ENCODE measurements around the gene PRDM16. TPM values are rescaled to one million over a fixed set of nuclear protein-coding genes. Genes with fewer than 3 reads are reported as not detected.

PRDM16 gene
- polyA plus RNA-seq, 1 of the 3 experiments (the other 2 are of a cell fraction) = not detected

DNA sequence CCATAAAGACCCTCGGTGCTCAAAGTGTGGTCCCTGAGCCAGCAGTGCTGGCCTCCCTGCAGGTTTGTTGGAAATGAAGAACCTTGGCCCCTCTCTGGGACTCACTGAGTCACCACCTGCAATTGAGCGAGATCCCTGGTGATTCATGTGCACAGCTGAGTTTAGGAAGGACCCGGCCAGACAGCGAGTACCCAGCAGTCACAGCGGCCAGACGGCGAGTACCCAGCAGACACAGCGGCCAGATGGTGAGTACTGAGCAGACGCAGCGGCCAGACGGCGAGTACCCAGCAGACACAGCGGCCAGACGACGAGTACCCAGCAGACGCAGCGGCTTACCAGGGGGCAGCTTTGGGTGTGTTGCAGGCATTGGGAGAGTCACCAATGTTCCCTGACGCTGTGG is 123.8 kb downstream of the PRDM16 start:
- CTCF ChIA-PET = no interaction called here
- no peaks in the 10 kb centered on the region for H3K9me2 ChIP-seq
- DNase-seq = no peak
- H3K4me3 ChIP-seq (ENCODE audit: low read depth in 2 of 2, low read length in 1 of 2) = no peak overlapping the region
- WGBS (ENCODE audit: low lambda C conversion rate) = 31% methylated on average over 2 of the region's 18 CpGs
- H3K4me2 ChIP-seq = no peak overlapping the region
- H3K4me1 ChIP-seq (ENCODE audit: control insufficient read depth in 1 of 2, insufficient read depth in 2 of 2, low read depth in 1 of 2, low read length in 1 of 2) = no peaks in the 10 kb centered on the region
- no peak overlapping the region for H2AFZ ChIP-seq (ENCODE audit: low read depth)
- no peak for TF ChIP-seq TEAD4 (IDR thresholded peaks at IDR 0.05; ENCODE audit: borderline replicate concordance, insufficient read depth)
- TF ChIP-seq MXI1 (IDR thresholded peaks at IDR 0.05; ENCODE audit: low read depth, low read length) = no peak
- TF ChIP-seq YY1 (IDR thresholded peaks at IDR 0.05; ENCODE audit: low read depth) = no peak
- TF ChIP-seq, protein P1, sequence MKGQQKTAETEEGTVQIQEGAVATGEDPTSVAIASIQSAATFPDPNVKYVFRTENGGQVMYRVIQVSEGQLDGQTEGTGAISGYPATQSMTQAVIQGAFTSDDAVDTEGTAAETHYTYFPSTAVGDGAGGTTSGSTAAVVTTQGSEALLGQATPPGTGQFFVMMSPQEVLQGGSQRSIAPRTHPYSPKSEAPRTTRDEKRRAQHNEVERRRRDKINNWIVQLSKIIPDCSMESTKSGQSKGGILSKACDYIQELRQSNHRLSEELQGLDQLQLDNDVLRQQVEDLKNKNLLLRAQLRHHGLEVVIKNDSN (IDR thresholded peaks at IDR 0.05; ENCODE audit: borderline replicate concordance, low read depth) = no peak
- no peak for TF ChIP-seq FOXJ3 (CRISPR knock-in tag; IDR thresholded peaks at IDR 0.05)
- TF ChIP-seq EZH2phosphoT487 (IDR thresholded peaks at IDR 0.05; ENCODE audit: borderline replicate concordance, low read depth) = no peak
- TF ChIP-seq GABPA (IDR thresholded peaks at IDR 0.05; ENCODE audit: low read depth) = no peak
- no peak for TF ChIP-seq JUND (IDR thresholded peaks at IDR 0.05)
- TF ChIP-seq RXRA (IDR thresholded peaks at IDR 0.05; ENCODE audit: borderline replicate concordance, low read depth) = no peak
- no peak for TF ChIP-seq RFX5 (IDR thresholded peaks at IDR 0.05; ENCODE audit: low read length)
- TF ChIP-seq, protein P2, sequence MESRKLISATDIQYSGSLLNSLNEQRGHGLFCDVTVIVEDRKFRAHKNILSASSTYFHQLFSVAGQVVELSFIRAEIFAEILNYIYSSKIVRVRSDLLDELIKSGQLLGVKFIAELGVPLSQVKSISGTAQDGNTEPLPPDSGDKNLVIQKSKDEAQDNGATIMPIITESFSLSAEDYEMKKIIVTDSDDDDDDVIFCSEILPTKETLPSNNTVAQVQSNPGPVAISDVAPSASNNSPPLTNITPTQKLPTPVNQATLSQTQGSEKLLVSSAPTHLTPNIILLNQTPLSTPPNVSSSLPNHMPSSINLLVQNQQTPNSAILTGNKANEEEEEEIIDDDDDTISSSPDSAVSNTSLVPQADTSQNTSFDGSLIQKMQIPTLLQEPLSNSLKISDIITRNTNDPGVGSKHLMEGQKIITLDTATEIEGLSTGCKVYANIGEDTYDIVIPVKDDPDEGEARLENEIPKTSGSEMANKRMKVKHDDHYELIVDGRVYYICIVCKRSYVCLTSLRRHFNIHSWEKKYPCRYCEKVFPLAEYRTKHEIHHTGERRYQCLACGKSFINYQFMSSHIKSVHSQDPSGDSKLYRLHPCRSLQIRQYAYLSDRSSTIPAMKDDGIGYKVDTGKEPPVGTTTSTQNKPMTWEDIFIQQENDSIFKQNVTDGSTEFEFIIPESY (IDR thresholded peaks at IDR 0.05; ENCODE audit: borderline replicate concordance, low read depth) = no peak
- no peak for TF ChIP-seq SIN3A (IDR thresholded peaks at IDR 0.05; ENCODE audit: borderline replicate concordance, low read depth, low read length)
- TF ChIP-seq, protein P3, sequence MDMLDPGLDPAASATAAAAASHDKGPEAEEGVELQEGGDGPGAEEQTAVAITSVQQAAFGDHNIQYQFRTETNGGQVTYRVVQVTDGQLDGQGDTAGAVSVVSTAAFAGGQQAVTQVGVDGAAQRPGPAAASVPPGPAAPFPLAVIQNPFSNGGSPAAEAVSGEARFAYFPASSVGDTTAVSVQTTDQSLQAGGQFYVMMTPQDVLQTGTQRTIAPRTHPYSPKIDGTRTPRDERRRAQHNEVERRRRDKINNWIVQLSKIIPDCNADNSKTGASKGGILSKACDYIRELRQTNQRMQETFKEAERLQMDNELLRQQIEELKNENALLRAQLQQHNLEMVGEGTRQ (IDR thresholded peaks at IDR 0.05; ENCODE audit: borderline replicate concordance, low read depth, low read length) = no peak
- TF ChIP-seq, protein P4, sequence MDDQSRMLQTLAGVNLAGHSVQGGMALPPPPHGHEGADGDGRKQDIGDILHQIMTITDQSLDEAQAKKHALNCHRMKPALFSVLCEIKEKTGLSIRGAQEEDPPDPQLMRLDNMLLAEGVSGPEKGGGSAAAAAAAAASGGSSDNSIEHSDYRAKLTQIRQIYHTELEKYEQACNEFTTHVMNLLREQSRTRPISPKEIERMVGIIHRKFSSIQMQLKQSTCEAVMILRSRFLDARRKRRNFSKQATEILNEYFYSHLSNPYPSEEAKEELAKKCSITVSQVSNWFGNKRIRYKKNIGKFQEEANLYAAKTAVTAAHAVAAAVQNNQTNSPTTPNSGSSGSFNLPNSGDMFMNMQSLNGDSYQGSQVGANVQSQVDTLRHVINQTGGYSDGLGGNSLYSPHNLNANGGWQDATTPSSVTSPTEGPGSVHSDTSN (IDR thresholded peaks at IDR 0.05) = no peak
- TF ChIP-seq, protein P5, sequence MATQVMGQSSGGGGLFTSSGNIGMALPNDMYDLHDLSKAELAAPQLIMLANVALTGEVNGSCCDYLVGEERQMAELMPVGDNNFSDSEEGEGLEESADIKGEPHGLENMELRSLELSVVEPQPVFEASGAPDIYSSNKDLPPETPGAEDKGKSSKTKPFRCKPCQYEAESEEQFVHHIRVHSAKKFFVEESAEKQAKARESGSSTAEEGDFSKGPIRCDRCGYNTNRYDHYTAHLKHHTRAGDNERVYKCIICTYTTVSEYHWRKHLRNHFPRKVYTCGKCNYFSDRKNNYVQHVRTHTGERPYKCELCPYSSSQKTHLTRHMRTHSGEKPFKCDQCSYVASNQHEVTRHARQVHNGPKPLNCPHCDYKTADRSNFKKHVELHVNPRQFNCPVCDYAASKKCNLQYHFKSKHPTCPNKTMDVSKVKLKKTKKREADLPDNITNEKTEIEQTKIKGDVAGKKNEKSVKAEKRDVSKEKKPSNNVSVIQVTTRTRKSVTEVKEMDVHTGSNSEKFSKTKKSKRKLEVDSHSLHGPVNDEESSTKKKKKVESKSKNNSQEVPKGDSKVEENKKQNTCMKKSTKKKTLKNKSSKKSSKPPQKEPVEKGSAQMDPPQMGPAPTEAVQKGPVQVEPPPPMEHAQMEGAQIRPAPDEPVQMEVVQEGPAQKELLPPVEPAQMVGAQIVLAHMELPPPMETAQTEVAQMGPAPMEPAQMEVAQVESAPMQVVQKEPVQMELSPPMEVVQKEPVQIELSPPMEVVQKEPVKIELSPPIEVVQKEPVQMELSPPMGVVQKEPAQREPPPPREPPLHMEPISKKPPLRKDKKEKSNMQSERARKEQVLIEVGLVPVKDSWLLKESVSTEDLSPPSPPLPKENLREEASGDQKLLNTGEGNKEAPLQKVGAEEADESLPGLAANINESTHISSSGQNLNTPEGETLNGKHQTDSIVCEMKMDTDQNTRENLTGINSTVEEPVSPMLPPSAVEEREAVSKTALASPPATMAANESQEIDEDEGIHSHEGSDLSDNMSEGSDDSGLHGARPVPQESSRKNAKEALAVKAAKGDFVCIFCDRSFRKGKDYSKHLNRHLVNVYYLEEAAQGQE (IDR thresholded peaks at IDR 0.05; ENCODE audit: low read depth, low read length) = no peak
- TF ChIP-seq TCF12 (IDR thresholded peaks at IDR 0.05) = no peak
- TF ChIP-seq MEF2A (IDR thresholded peaks at IDR 0.05; ENCODE audit: borderline replicate concordance, low read depth) = no peak
- TF ChIP-seq, protein P6, sequence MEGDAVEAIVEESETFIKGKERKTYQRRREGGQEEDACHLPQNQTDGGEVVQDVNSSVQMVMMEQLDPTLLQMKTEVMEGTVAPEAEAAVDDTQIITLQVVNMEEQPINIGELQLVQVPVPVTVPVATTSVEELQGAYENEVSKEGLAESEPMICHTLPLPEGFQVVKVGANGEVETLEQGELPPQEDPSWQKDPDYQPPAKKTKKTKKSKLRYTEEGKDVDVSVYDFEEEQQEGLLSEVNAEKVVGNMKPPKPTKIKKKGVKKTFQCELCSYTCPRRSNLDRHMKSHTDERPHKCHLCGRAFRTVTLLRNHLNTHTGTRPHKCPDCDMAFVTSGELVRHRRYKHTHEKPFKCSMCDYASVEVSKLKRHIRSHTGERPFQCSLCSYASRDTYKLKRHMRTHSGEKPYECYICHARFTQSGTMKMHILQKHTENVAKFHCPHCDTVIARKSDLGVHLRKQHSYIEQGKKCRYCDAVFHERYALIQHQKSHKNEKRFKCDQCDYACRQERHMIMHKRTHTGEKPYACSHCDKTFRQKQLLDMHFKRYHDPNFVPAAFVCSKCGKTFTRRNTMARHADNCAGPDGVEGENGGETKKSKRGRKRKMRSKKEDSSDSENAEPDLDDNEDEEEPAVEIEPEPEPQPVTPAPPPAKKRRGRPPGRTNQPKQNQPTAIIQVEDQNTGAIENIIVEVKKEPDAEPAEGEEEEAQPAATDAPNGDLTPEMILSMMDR (IDR thresholded peaks at IDR 0.05) = no peak
- no peaks in the 10 kb centered on the region for H3K9me3 ChIP-seq
- no peaks in the 10 kb centered on the region for H3K36me3 ChIP-seq (replicated peaks in 1 of 2; ENCODE audit: control insufficient read depth in 1 of 2, insufficient read depth in 2 of 2, low read length in 1 of 2)
- H3F3A ChIP-seq (replicated peaks; ENCODE audit: insufficient read depth) = no peaks in the 10 kb centered on the region
- H3K79me2 ChIP-seq (ENCODE audit: insufficient read depth) = no peaks in the 10 kb centered on the region
- no peak overlapping the region for H3K27ac ChIP-seq (ENCODE audit: low read depth in 2 of 2, low read length in 1 of 2)
- H3K27me3 ChIP-seq (ENCODE audit: insufficient read depth) = no peaks in the 10 kb centered on the region
- no peaks in the 10 kb centered on the region for H4K20me1 ChIP-seq (ENCODE audit: insufficient read depth)
- H3K9ac ChIP-seq = no peak overlapping the region
- POLR2A ChIA-PET = no interaction called here

Data from SK-N-SH (cell line).